ENCODE results near the gene BLM. TPM values are rescaled to one million over a fixed set of nuclear protein-coding genes. Genes with fewer than 3 reads are reported as not detected.

The BLM gene
- total and polyA plus RNA-seq, 2 of the 4 experiments (the other 2 are of a cell fraction) = 2.5 to 6.5 TPM

DNA sequence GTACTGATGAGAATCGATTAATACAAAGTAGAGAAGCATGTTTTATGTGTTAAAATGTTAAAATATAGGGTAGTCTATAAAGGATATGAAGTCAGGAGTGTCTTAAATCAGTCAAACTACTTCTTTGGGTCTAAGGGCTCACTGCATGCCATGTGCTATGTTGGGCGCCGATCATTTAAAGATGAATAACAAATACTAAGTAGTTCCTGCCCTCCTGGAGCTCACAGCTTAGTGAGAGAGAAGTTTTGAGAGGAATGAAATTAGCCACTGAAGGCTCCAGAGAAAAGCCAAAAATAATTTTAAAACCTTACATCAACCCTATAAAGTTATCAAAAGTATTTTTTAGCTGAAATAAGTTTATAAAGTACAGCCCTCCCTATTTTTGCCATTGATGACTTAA, 44.5 kb downstream of the BLM start:
- no peak overlapping the region for H4K8ac ChIP-seq (ENCODE audit: low read depth in 2 of 2, low read length in 2 of 2)
- no peak overlapping the region for H3K23ac ChIP-seq (ENCODE audit: low read depth, low read length)
- H3K9me1 ChIP-seq (ENCODE audit: insufficient read depth, low read length) = no peaks in the 10 kb centered on the region
- no peak overlapping the region for H3K14ac ChIP-seq (replicated peaks; ENCODE audit: low read depth, low read length)
- no peak overlapping the region for H3K4ac ChIP-seq (ENCODE audit: low read depth, low read length)
- no TSS peak for BruUV-seq (replicated peaks)
- peaks cover 2% of the 10 kb centered on the region for H3K4me1 ChIP-seq (ENCODE audit: control insufficient read depth, insufficient read depth, low read length)
- no peak overlapping the region for H3K4me2 ChIP-seq (ENCODE audit: low read depth, low read length)
- no peak overlapping the region for H2AK9ac ChIP-seq (replicated peaks; ENCODE audit: low read depth, low read length, poor library complexity)
- no peaks in the 10 kb centered on the region for H3K27me3 ChIP-seq (ENCODE audit: control insufficient read depth, insufficient read depth, low read length)
- intact Hi-C loops (cut with micrococcal nuclease) = no loop called here
- no peak overlapping the region for H2AFZ ChIP-seq (replicated peaks; ENCODE audit: low read length, poor library complexity)
- POLR2A ChIA-PET (ENCODE audit: unreplicated experiment) = no interaction called here
- no peak overlapping the region for H2BK15ac ChIP-seq (ENCODE audit: low read depth, low read length)
- H3K9me3 ChIP-seq (ENCODE audit: control insufficient read depth, insufficient read depth, low read length) = no peaks in the 10 kb centered on the region
- dilution Hi-C loops (cut with HindIII; ENCODE audit: low sequenced_read_pairs, unreplicated experiment) = no loop called here
- no peak overlapping the region for H3K18ac ChIP-seq (ENCODE audit: low read depth, low read length)
- CTCF ChIA-PET = interaction anchor here (1.8 kb wide), 1 partner anchor 15 kb away, joined by 4 read pairs; no protein-coding TSS in a partner anchor
- no peak overlapping the region for H3K9ac ChIP-seq (ENCODE audit: low read depth, low read length)
- H3K79me1 ChIP-seq (ENCODE audit: low read depth in 1 of 2, low read length in 2 of 2) = no peaks in the 10 kb centered on the region
- no peak for DNase-seq
- no peak overlapping the region for H2AK5ac ChIP-seq (ENCODE audit: low read depth, low read length)
- no peak overlapping the region for H4K91ac ChIP-seq (ENCODE audit: insufficient read depth, low read depth, low read length)
- ATAC-seq (ENCODE audit: low read depth) = no peak
- no peak overlapping the region for H2BK120ac ChIP-seq (ENCODE audit: low read depth, low read length)
- TF ChIP-seq MAFK (IDR thresholded peaks at IDR 0.05; ENCODE audit: low read depth, low read length) (no peak), SMC3 (IDR thresholded peaks at IDR 0.05; ENCODE audit: low read depth, low read length) (no peak), CHD1 (IDR thresholded peaks at IDR 0.05; ENCODE audit: low read depth, low read length) (no peak), NFE2L2 (IDR thresholded peaks at IDR 0.05; ENCODE audit: low read depth, low read length) (no peak), MAZ (IDR thresholded peaks at IDR 0.05; ENCODE audit: borderline replicate concordance, low read depth, low read length) (no peak)
- TF ChIP-seq, protein P1, sequence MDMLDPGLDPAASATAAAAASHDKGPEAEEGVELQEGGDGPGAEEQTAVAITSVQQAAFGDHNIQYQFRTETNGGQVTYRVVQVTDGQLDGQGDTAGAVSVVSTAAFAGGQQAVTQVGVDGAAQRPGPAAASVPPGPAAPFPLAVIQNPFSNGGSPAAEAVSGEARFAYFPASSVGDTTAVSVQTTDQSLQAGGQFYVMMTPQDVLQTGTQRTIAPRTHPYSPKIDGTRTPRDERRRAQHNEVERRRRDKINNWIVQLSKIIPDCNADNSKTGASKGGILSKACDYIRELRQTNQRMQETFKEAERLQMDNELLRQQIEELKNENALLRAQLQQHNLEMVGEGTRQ (IDR thresholded peaks at IDR 0.05; ENCODE audit: low read depth, low read length) = no peak
- no peak overlapping the region for H3K4me3 ChIP-seq (ENCODE audit: insufficient read depth, low read depth, low read length)
- in situ Hi-C loops (cut with MboI; ENCODE audit: low sequenced_read_pairs) = no loop called here
- no peak overlapping the region for H2BK5ac ChIP-seq (ENCODE audit: low read depth, low read length, poor library complexity, severe bottlenecking)
- no peak overlapping the region for H3K56ac ChIP-seq (ENCODE audit: extremely low read depth, insufficient read depth, low read length)
- H4K20me1 ChIP-seq (ENCODE audit: insufficient read depth, low read length) = no peaks in the 10 kb centered on the region
- no peak overlapping the region for H2BK20ac ChIP-seq (ENCODE audit: low read depth, low read length)
- no peak overlapping the region for H4K5ac ChIP-seq (ENCODE audit: low read depth, low read length)
- WGBS, 2 experiments (ENCODE audit: extremely low coverage in 2 of 2, insufficient read length in 1 of 2) = 80 to 100% methylated on average over 1 of the region's 3 CpGs
- H3K27ac ChIP-seq (ENCODE audit: insufficient read depth, low read length) = no peak overlapping the region
- H3K36me3 ChIP-seq (ENCODE audit: control insufficient read depth, insufficient read depth, low read length) = no peaks in the 10 kb centered on the region
